ENCODE results near the gene SMPDL3A.

The SMPDL3A gene

GRCh38 chr6:122778985-122779661, 9.9 kb upstream of the SMPDL3A start:
- DNase-seq, result no peak

DNA sequence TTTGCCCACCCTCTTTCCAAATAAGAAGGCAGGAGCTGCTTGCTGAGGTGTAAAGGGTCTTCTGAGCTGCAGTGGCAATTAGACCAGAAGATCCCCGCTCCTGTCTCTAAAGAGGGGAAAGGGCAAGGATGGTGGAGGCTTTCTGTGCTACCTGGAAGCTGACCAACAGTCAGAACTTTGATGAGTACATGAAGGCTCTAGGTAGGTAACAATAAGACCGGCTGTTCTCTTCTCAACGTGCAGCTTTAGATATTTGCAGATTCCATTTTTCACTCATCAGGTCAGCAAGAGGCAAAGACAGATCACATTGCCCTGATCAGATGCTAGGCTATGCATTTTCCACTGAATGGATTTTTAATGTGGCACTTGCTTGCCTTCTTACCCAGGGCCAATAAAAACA, 9.4 kb upstream of the SMPDL3A start, which contains the start of gene FABP7:
Gene FABP7 (plus strand): TSS at position 50 of the 400 bp plus-strand sequence. CDS start 79 bp downstream, at position 129.
- DNase-seq, result no peak

DNA sequence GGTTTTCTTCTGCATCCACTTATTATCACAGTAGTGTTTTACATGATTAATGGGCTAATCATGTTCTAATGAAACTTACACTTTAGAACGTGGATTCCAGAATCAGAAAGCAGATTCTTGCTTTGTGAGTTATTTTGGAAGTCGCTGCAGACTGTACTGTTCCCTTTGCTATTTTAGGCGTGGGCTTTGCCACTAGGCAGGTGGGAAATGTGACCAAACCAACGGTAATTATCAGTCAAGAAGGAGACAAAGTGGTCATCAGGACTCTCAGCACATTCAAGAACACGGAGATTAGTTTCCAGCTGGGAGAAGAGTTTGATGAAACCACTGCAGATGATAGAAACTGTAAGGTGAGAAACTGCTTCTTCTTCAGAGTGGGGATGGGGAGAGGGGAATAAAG, 8.9 kb upstream of the SMPDL3A start:
- no peak for DNase-seq

DNA sequence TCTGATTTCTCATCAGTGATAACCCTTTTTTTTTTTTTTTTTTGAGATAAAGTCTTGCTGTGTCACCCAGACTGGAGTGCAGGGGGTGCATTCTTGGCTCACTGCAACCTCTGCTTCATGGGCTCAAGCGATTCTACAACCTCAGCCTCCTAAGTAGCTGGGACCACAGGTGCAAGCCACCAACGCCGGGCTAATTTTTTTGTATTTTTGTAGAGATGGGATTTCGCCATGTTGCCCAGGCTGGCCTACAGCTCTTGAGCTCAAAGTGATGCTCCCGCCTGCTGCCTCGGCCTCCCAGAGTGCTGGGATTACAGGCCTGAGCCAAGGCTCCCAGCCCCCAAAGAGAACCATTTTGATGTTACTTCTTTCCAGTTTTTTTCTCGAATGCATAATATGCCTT, 7.3 kb upstream of the SMPDL3A start:
- DNase-seq, result no peak

DNA sequence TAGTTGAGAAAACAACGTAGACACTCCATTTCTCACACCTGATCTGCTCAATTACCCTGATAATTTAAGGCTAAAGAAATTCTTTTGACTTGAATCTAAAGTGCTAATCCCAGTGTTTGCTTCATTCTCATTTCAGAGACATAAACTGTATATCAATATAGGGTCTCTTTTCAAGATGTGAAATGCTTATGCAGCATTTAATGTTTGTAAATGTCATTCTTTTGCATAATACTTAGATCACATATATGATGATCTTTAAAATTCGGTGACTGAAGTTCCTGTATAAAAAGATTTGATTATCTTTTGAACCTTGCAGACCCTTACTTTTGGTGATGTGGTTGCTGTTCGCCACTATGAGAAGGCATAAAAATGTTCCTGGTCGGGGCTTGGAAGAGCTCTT, 5.7 kb upstream of the SMPDL3A start:
- DNase-seq, result no peak

DNA sequence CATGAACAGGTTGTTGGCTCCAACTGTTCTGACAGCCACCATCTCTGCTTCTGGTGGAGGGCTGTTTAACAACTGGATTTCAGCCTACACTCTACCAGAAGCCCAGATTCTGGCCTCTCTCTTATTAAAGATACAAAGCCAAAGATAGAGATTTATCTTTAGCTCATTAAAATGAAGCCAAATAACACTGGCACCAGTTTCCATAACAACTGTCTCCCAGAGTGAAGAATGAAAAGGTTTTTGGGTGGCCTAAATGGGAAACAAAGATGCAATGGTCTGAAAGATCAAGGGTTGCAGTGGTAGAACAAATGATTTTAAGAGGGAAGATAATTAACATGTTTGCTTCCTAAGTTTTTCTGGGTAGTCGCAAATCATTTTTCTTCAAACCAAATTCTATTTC, 3.2 kb upstream of the SMPDL3A start:
- no peak for DNase-seq

DNA sequence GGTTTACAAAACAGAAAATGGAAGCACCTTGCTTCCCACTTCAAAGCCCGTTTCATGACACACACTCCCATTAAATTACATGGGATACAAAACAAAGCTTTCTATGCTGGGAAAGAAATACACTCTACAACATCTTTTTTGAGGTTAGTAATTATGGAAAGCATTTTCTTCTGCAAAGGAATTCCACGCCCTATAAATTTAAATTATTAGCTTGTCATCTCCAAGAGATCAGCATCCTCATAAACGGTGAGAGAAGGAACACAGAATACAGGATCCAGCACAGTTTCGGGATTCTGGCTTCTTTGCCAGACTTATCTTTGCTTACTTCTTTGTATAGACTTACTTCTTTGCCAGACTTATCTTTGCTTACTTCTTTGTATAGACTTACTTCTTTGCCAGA, 1.3 kb upstream of the SMPDL3A start:
- no peak for DNase-seq

DNA sequence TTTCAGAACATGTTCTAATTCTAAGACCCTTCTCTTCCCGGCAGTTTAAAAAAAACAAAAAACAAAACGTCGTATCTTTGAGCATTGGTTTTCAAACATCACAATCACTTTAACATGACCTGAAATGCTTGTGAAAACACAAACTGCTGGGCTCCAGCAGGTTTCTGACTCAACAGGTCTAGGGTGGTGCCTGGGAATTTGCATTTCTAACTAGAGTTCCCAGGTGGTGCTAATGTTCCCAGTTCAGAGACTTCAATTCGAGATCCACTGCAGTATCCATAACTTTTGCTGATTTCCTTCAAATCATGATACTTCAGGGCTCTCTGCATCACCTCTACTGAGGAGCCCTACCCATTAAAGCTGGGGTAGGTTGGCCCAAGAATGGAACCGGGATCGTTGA, 850 bp upstream of the SMPDL3A start:
- no peak for DNase-seq

- no peak for DNase-seq
Measured at GRCh38 chr6:122788663-122789181, 336 bp upstream of the SMPDL3A start.

GRCh38 chr6:122790028-122790422, 967 bp downstream of the SMPDL3A start:
- DNase-seq, result no peak

DNA sequence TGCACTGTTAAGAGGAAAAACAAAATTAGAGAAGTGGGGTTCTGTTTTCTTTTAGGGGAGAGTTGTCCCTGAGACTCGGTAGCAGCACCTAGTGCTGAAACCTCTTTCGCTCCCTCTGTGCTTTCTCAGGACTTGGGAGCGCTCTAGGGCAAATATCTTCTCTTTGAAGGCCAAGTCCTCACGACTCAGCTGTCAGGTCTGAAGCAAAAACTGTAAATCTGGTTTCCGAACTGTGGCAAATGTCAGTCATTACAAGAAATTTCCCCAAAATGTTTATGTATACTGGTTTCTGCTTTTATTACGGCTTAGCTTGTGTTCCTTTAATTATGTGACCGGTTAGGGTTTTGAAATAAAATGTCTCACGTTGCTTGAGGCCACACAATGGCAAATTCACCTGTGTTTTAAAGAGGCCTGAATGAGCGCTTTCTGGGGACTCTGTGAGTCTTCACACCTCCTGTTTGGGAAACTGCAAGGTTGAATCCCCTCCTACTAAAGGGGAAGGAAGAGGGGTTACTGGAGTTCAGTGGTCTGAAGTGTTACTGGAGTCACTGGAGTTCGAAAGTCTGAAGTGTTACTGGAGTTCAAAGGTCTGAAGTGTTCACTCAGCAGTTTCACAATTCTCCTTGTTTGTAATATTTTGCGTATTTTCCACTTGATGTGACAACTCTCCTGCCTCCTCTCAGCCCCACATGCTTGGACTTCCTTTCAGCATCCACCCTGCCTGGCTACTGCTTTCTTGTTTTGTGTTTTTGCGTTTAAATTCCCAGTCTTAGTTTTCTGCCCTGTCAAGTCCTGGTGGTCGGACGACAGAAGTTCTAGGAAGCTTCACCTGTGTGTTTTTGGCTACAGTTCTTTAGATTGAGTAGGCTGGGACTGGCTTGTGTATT, 1.6 kb downstream of the SMPDL3A start:
- DNase-seq, result peak; percentile 91

GRCh38 chr6:122791310-122791679, 2.2 kb downstream of the SMPDL3A start:
- DNase-seq, result no peak

DNA sequence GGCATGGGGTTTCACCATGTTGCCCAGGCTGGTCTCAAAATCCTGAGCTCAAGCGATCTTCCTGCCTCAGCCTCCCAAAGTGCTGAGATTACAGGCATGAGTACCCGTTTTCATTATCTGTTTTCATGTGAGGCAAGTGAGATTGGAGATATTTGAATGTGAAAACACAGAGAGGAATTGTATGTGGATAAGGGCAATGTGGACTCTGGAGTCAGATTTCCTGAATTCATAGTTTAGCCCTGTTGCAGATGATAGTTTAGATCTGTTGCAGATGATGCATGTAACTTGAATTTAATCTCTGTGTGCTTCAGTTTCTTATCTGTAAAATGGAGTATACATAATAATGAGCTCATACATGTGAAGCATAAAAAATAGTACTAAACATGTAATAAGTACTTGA, 3.7 kb downstream of the SMPDL3A start:
- no peak for DNase-seq

GRCh38 chr6:122797537-122797936, 8.5 kb downstream of the SMPDL3A start:
- no peak for DNase-seq

GRCh38 chr6:122798099-122798641, 9.1 kb downstream of the SMPDL3A start:
- no peak for DNase-seq

DNA sequence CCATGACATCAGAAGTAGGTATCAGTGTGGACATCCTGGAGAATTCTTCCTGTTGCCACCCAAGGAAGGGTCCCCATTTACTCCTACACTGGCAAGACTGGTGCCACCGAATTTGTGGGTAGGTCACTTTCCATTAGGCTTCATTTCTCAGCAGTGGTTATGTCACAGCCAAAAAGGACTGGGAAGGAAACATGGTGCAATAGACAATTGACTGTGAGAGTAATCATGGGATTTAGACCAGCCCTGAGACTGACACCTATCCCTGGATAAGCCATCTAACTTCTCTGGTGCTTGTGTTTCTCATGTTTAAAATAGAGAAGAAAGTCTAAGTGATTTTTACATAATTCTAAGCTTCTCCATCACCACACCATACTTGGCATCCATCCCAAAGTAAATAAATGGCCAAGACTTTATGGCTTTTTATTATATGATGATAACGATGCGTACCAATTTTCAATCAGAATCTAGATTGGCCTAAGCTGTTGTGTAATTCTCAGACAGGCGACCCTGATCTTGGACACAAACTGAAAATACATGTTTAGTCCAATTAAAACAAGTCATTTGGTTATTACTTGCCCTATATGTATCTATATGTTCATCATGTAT, 10.2 kb downstream of the SMPDL3A start:
- no peak for DNase-seq

GRCh38 chr6:122799916-122800686, 11.0 kb downstream of the SMPDL3A start:
- no peak for DNase-seq

DNA sequence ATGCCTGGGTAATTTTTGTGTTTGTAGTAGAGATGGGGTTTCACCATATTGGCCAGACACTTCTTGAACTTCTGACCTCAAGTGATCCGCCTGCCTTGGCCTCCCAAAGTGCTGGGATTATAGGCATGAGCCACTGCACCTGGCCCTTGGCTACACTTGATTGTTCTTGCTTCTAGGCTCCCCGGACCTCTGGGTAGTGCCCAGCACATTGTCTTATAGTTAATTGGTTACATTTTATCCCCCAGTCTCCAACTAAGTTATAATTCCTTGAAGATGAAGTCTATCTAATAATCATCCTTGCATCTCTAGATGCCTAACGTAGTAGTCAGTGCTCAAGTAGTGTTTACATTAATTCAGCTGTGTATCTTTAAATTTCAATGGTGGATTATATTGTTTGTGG, 11.8 kb downstream of the SMPDL3A start:
- no peak for DNase-seq

GRCh38 chr6:122801397-122801796, 12.3 kb downstream of the SMPDL3A start:
- no peak for DNase-seq

DNA sequence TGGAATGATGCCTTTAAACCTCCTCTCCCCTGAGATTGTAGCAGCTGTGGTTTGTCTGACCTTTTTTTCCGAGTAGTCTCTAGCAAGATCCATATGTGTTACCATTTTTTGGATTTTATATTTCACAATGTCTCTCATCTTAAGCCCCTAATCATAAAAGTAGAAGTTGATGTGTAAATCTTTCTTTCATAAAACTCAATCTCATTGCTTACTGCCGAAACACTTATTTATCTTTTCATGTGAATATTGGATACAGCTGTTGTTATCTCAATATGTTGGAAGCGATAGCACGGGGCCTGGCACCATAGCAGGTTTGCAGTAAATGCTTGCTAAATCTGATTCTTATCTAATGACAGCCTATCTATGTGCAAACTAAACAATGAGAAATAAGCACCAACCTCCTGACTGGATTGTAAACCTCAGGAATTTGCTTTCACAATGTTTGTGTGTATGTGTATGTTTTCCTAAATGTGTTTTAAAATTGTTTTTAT, 14.2 kb downstream of the SMPDL3A start:
- DNase-seq, result no peak

DNA sequence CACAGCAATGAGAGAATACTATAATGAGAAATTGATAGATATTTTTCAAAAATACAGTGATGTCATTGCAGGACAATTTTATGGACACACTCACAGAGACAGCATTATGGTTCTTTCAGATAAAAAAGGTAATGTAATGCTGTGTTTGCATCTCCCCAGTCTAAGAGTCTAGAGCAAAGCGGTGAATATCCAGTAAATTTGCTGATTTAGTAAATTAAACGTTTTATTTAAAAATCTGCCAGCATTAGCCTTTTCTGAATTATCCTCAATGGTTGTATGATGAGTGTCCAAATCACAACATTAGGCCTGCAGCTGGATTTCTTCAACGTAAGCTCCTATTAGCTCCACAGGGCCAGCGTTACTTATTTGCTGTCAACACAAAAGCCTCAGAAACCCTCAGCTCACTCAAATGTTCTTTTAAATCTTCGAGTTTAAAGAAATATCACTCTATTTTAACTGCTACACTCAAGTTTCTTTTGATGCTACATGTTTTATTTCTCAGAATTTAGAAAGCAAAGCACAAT, 16.0 kb downstream of the SMPDL3A start:
- DNase-seq, result no peak

DNA sequence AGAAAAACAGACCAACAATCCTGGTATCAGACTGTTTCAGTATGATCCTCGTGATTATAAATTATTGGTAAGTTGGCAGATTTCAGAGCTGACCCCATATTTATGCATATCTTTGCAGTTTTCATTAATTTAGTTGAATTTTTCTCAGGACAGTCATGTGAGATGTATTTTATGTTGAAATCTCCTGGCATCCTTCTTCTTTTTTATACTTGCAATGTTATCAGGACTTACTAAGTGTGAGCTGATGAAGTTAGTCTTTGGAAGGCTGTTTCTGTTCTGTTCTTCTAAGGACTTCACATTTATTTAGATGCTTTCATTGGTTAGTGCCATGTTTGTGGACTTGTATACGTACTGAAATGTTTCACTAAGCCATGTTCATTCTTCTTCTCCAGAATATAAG, 17.2 kb downstream of the SMPDL3A start:
- DNase-seq, result no peak

Data from suppressor macrophage treated with lipopolysaccharide for 4 hours (primary cell).